Panc1 (cell line): ENCODE data around the gene ZNF609. TPM values are rescaled to one million over a fixed set of nuclear protein-coding genes. Genes with fewer than 3 reads are reported as not detected.
A peak's percentile ranks its signal among the peaks of the same experiment; 100 is the strongest.

Experiments used
- ATAC-seq: fragments of 200-7000 bp; cut with Tn5 transposase; 2 replicates; pipeline ENCODE4 v1.9.1; 2020; ENCODE audit warnings: mild to moderate bottlenecking, moderate library complexity
- BruUV-seq: library from RNA; stranded (reverse); fragments of 400-500 nt; replicated peaks from 2 replicates; lab custom pipeline; 2021; lab: Mats Ljungman, UMichigan
- CTCF ChIA-PET: fragments of 300-600 bp; sonication (Branson Sonifier 250); formaldehyde crosslinking; loops from one replicate; lab custom pipeline; 2022; ENCODE audit warnings: antibody characterized with exemption; lab: Charles Lee
- POLR2A ChIA-PET: fragments of 300-600 bp; sonication (Branson Sonifier 250); formaldehyde crosslinking; loops from one replicate; lab custom pipeline; 2022; ENCODE audit warnings: antibody characterized with exemption; lab: Charles Lee
- DNase-seq: peaks from one replicate; pipeline ENCODE4 v3.0.0-alpha.2; 2010; ENCODE audit warnings: low read depth, low spot score
- H3K27ac ChIP-seq: 2 replicates; pipeline ENCODE4 v1.5.1; 2011; ENCODE audit warnings: mild to moderate bottlenecking, low read length, inconsistent platforms
- H3K27me3 ChIP-seq: fragments of 200-500 bp; sonication (Bioruptor generic); 2 replicates; pipeline ENCODE4 v1.6.0; 2014; ENCODE audit warnings: low read length, inconsistent platforms; ENCODE audit not compliant: control insufficient read depth, insufficient read depth
- H3K36me3 ChIP-seq: fragments of 200-500 bp; sonication (Bioruptor generic); 2 replicates; pipeline ENCODE4 v1.5.1; 2014; ENCODE audit warnings: inconsistent platforms, mild to moderate bottlenecking, low read length, moderate library complexity; ENCODE audit not compliant: control insufficient read depth, insufficient read depth
- H3K4me1 ChIP-seq: 2 replicates; pipeline ENCODE4 v1.5.1; 2011; ENCODE audit warnings: inconsistent platforms, mild to moderate bottlenecking, low read length, moderate library complexity; ENCODE audit not compliant: control insufficient read depth, insufficient read depth
- H3K4me3 ChIP-seq, 2 experiments: 2 replicates each; pipeline ENCODE4 v1.5.1; 2011 to 2012; ENCODE audit warnings: low read depth in 2 of 2, low read length in 2 of 2, mild to moderate bottlenecking in 2 of 2, inconsistent platforms in 1 of 2, moderate library complexity in 1 of 2
- H3K9me3 ChIP-seq: fragments of 200-500 bp; sonication (Bioruptor generic); 2 replicates; pipeline ENCODE4 v1.5.1; 2014; ENCODE audit warnings: low read depth, mild to moderate bottlenecking, inconsistent platforms, low read length, moderate library complexity; ENCODE audit not compliant: control insufficient read depth, insufficient read depth
- CTCF ChIP-seq: fragments of 450-650 bp; IDR thresholded peaks from 2 replicates; pipeline ENCODE4 v1.5.1; 2017; ENCODE audit warnings: mild to moderate bottlenecking
- POLR2AphosphoS5 ChIP-seq: IDR thresholded peaks from 2 replicates; pipeline ENCODE4 v1.6.1; 2012; ENCODE audit warnings: mild to moderate bottlenecking, low read depth, low read length, moderate library complexity
- REST ChIP-seq, 2 experiments: IDR thresholded peaks; 2 replicates each; pipeline ENCODE4 v1.6.1; 2011 to 2012; ENCODE audit warnings: low read depth in 2 of 2, control low read depth in 1 of 2, low read length in 1 of 2, mild to moderate bottlenecking in 1 of 2, moderate library complexity in 1 of 2; ENCODE audit not compliant: insufficient read depth in 1 of 2
- SIN3A ChIP-seq: IDR thresholded peaks from 2 replicates; pipeline ENCODE4 v1.6.1; 2012; ENCODE audit warnings: low read depth, mild to moderate bottlenecking, low read length, moderate library complexity, borderline replicate concordance; ENCODE audit not compliant: insufficient read depth
- TCF7L2 ChIP-seq: IDR thresholded peaks from 2 replicates; pipeline ENCODE4 v1.6.1; 2011; ENCODE audit warnings: mild to moderate bottlenecking, low read depth, low read length, inconsistent platforms
- in situ Hi-C: cut with HindIII; loops from 2 replicates; pipeline ENCODE4 v1.10.0; 2016; ENCODE audit warnings: low sequenced_read_pairs, low pct_unique_long_range_greater_than_20kb
- intact Hi-C: fragments of 100-400 bp; cut with micrococcal nuclease; formaldehyde crosslinking; loops from one replicate; pipeline ENCODE4 v1.10.0; 2022; ENCODE audit not compliant: unreplicated experiment
- total RNA-seq: library from RNA; stranded (reverse); gene quantifications from one replicate; pipeline ENCODE4 v1.2.1, GENCODE V29; 2021; ENCODE audit not compliant: unreplicated experiment

Gene ZNF609
- total RNA-seq, 1 experiment from 2014 or later, result 47.2 TPM

GRCh38 chr15:64597477-64597822 is 137.1 kb downstream of the ZNF609 start:
- POLR2A ChIA-PET, result no interaction called here
- no peak for ATAC-seq
- BruUV-seq, result no TSS peak
- intact Hi-C loops (no loop called here), in situ Hi-C loops (no loop called here)
- TF ChIP-seq REST (IDR thresholded peaks at IDR 0.05; ENCODE audit: insufficient read depth in 1 of 2, low read depth in 2 of 2, low read length in 1 of 2), result no peak
- no peak for TF ChIP-seq SIN3A
- no peak for TF ChIP-seq POLR2AphosphoS5
- no peak for TF ChIP-seq CTCF
- CTCF ChIA-PET, result no interaction called here
- DNase-seq, result no peak
- Histone ChIP-seq H3K4me1 (peaks cover 29% of the 10 kb centered on the region), H3K4me3 (no peak overlapping the region), H3K9me3 (no peaks in the 10 kb centered on the region), H3K27ac (0 out of 2 replicates have a peak overlapping the region, but pooled peaks have one; percentile 23), H3K27me3 (no peaks in the 10 kb centered on the region), H3K36me3 (no peaks in the 10 kb centered on the region)

- intact Hi-C loops, result no loop called here
- in situ Hi-C loops, result no loop called here
- no peak overlapping the region for H3K4me3 ChIP-seq
- H3K9me3 ChIP-seq, result no peaks in the 10 kb centered on the region
- no peak for ATAC-seq
- H3K4me1 ChIP-seq, result peaks cover 32% of the 10 kb centered on the region
- TF ChIP-seq SIN3A (no peak), CTCF (no peak), TCF7L2 (no peak), REST (IDR thresholded peaks at IDR 0.05; ENCODE audit: insufficient read depth in 1 of 2, low read depth in 2 of 2, low read length in 1 of 2) (no peak), POLR2AphosphoS5 (no peak)
- ChIA-PET CTCF (no interaction called here), POLR2A (no interaction called here)
- H3K27ac ChIP-seq, result no peak overlapping the region
- BruUV-seq, result TSS peak; percentile 30
- DNase-seq, result no peak
- H3K27me3 ChIP-seq, result no peaks in the 10 kb centered on the region
- H3K36me3 ChIP-seq, result no peaks in the 10 kb centered on the region
Measured at GRCh38 chr15:64599226-64599625, 138.8 kb downstream of the ZNF609 start.
